ENCODE data around the gene LILRA6. TPM values are rescaled to one million over a fixed set of nuclear protein-coding genes. Genes with fewer than 3 reads are reported as not detected.
A peak's percentile ranks its signal among the peaks of the same experiment; 100 is the strongest.
"Not testable (repeated sequence)": the region's sequence is repeated elsewhere in the genome, so short reads cannot be mapped to it uniquely, and the experiment has no call there.

LILRA6 gene
- total RNA-seq, 1 donor from 2014 or later, result not detected

GRCh38 chr19:54221947-54222346 is 20.6 kb downstream of the LILRA6 start:
- Mint-ChIP-seq H3K4me1 (ENCODE audit: unreplicated experiment) (peaks cover 14% of the 10 kb centered on the region), H3K27me3 (ENCODE audit: unreplicated experiment) (peaks cover 12% of the 10 kb centered on the region)
- DNase-seq (ENCODE audit: extremely low spot score, unreplicated experiment); H3K9me3 Mint-ChIP-seq (ENCODE audit: unreplicated experiment); H3K4me3 Mint-ChIP-seq (ENCODE audit: unreplicated experiment); H3K36me3 Mint-ChIP-seq (ENCODE audit: unreplicated experiment); H3K27ac Mint-ChIP-seq (ENCODE audit: unreplicated experiment): not testable (repeated sequence)

- not testable (repeated sequence) for H3K27ac Mint-ChIP-seq (ENCODE audit: unreplicated experiment); H3K36me3 Mint-ChIP-seq (ENCODE audit: unreplicated experiment); H3K27me3 Mint-ChIP-seq (ENCODE audit: unreplicated experiment); H3K9me3 Mint-ChIP-seq (ENCODE audit: unreplicated experiment); H3K4me3 Mint-ChIP-seq (ENCODE audit: unreplicated experiment); DNase-seq (ENCODE audit: extremely low spot score, unreplicated experiment)
- H3K4me1 Mint-ChIP-seq (ENCODE audit: unreplicated experiment), result peaks cover 14% of the 10 kb centered on the region
These were observed 22.9 kb downstream of the LILRA6 start for GRCh38 chr19:54219702-54220101.

- DNase-seq (ENCODE audit: extremely low spot score, unreplicated experiment), result no peak
- H3K27ac Mint-ChIP-seq (ENCODE audit: unreplicated experiment), result no peak overlapping the region
- no peaks in the 10 kb centered on the region for H3K9me3 Mint-ChIP-seq (ENCODE audit: unreplicated experiment)
- peaks cover 14% of the 10 kb centered on the region for H3K4me1 Mint-ChIP-seq (ENCODE audit: unreplicated experiment)
- H3K36me3 Mint-ChIP-seq (ENCODE audit: unreplicated experiment), result no peaks in the 10 kb centered on the region
- H3K4me3 Mint-ChIP-seq (ENCODE audit: unreplicated experiment), result no peak overlapping the region
- H3K27me3 Mint-ChIP-seq (ENCODE audit: unreplicated experiment), result peaks cover 7% of the 10 kb centered on the region
- TF ChIP-seq CTCF (IDR thresholded peaks at IDR 0.05), result no peak
These were observed 23.5 kb downstream of the LILRA6 start for GRCh38 chr19:54218960-54219661.

- Mint-ChIP-seq H3K4me1 (ENCODE audit: unreplicated experiment) (peaks cover 14% of the 10 kb centered on the region), H3K4me3 (ENCODE audit: unreplicated experiment) (no peak overlapping the region), H3K27ac (ENCODE audit: unreplicated experiment) (no peak overlapping the region), H3K27me3 (ENCODE audit: unreplicated experiment) (peaks cover 2% of the 10 kb centered on the region), H3K36me3 (ENCODE audit: unreplicated experiment) (no peaks in the 10 kb centered on the region), H3K9me3 (ENCODE audit: unreplicated experiment) (no peaks in the 10 kb centered on the region)
- no peak for TF ChIP-seq CTCF (IDR thresholded peaks at IDR 0.05)
- no peak for DNase-seq (ENCODE audit: extremely low spot score, unreplicated experiment)
These were observed 24.3 kb downstream of the LILRA6 start for GRCh38 chr19:54218259-54218658.

- H3K4me1 Mint-ChIP-seq (ENCODE audit: unreplicated experiment), result peaks cover 14% of the 10 kb centered on the region
- H3K9me3 Mint-ChIP-seq (ENCODE audit: unreplicated experiment); H3K27ac Mint-ChIP-seq (ENCODE audit: unreplicated experiment); H3K27me3 Mint-ChIP-seq (ENCODE audit: unreplicated experiment); H3K36me3 Mint-ChIP-seq (ENCODE audit: unreplicated experiment); DNase-seq (ENCODE audit: extremely low spot score, unreplicated experiment); H3K4me3 Mint-ChIP-seq (ENCODE audit: unreplicated experiment): not testable (repeated sequence)
These were observed 24.9 kb downstream of the LILRA6 start for GRCh38 chr19:54217517-54218247.

GRCh38 chr19:54216869-54217268 is 25.7 kb downstream of the LILRA6 start:
- no peak for TF ChIP-seq CTCF (IDR thresholded peaks at IDR 0.05)
- no peak for DNase-seq (ENCODE audit: extremely low spot score, unreplicated experiment)
- no peaks in the 10 kb centered on the region for H3K9me3 Mint-ChIP-seq (ENCODE audit: unreplicated experiment)

GRCh38 chr19:54214734-54215133 is 27.9 kb downstream of the LILRA6 start:
- DNase-seq (ENCODE audit: extremely low spot score, unreplicated experiment); H3K4me3 Mint-ChIP-seq (ENCODE audit: unreplicated experiment); H3K36me3 Mint-ChIP-seq (ENCODE audit: unreplicated experiment); H3K27ac Mint-ChIP-seq (ENCODE audit: unreplicated experiment); H3K9me3 Mint-ChIP-seq (ENCODE audit: unreplicated experiment); H3K27me3 Mint-ChIP-seq (ENCODE audit: unreplicated experiment): not testable (repeated sequence)
- peaks cover 30% of the 10 kb centered on the region for H3K4me1 Mint-ChIP-seq (ENCODE audit: unreplicated experiment)

More at GRCh38 chr19:54216869-54217268, 25.7 kb downstream of the LILRA6 start:
- Mint-ChIP-seq H3K4me3 (ENCODE audit: unreplicated experiment) (no peak overlapping the region), H3K27me3 (ENCODE audit: unreplicated experiment) (no peaks in the 10 kb centered on the region), H3K4me1 (ENCODE audit: unreplicated experiment) (peaks cover 14% of the 10 kb centered on the region), H3K36me3 (ENCODE audit: unreplicated experiment) (no peaks in the 10 kb centered on the region), H3K27ac (ENCODE audit: unreplicated experiment) (peak overlapping the region; percentile 56)

- DNase-seq (ENCODE audit: extremely low spot score, unreplicated experiment); H3K27ac Mint-ChIP-seq (ENCODE audit: unreplicated experiment); H3K9me3 Mint-ChIP-seq (ENCODE audit: unreplicated experiment); H3K36me3 Mint-ChIP-seq (ENCODE audit: unreplicated experiment); H3K4me3 Mint-ChIP-seq (ENCODE audit: unreplicated experiment); H3K27me3 Mint-ChIP-seq (ENCODE audit: unreplicated experiment): not testable (repeated sequence)
- peaks cover 35% of the 10 kb centered on the region for H3K4me1 Mint-ChIP-seq (ENCODE audit: unreplicated experiment)
These were observed 28.4 kb downstream of the LILRA6 start for GRCh38 chr19:54214217-54214616.
